Prostate gland (tissue), 2 donors: Measurements from ENCODE around the gene TICAM1.

Experiments
- POLR2A ChIP-seq: fragments of 450-650 bp; IDR thresholded peaks from one replicate; pipeline ENCODE4 v1.6.1; 2016; ENCODE audit warnings: antibody characterized with exemption, mild to moderate bottlenecking
- POLR2AphosphoS5 ChIP-seq: sonication (generic); formaldehyde crosslinking; IDR thresholded peaks from one replicate; pipeline ENCODE4 v1.6.1; 2017; ENCODE audit warnings: antibody characterized with exemption
- TF ChIP-seq, protein P1 (sequence below), 4 experiments: fragments of 200-600 bp in 2 of 4; fragments of 450-650 bp in 2 of 4; sonication (generic) in 2 of 4; IDR thresholded peaks; 1 replicate in 3 of 4; 2 replicates in 1 of 4; pipeline ENCODE4 v1.5.1; 2016 to 2019; ENCODE audit warnings: antibody characterized with exemption in 4 of 4, mild to moderate bottlenecking in 2 of 4, moderate library complexity in 2 of 4

DNA sequence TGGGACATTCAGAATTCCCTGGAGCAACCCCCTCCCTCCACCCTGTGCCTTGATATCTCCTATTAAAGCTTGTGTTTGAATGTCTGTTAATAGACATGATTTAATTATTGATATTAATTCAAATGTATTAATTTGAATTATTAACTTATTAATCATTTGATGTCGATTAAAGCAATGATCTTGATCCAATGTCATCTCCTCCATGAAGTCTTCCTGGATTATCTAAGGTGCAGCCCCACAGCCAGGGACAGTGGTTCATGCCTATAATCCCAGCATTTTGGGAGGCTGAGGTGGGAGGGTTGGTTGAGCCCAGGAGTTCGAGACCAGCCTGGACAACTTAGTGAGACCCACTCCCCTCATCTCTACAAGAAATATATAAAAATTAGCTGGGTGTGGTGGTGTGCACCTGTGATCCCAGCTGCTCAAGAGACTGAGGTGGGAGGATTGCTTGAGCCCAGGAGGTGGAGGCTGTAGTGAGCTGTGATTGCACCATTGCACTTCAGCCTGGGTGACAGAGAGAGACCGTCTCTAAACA lies 30.4 kb downstream of the TICAM1 start:
- TF ChIP-seq, protein P1, sequence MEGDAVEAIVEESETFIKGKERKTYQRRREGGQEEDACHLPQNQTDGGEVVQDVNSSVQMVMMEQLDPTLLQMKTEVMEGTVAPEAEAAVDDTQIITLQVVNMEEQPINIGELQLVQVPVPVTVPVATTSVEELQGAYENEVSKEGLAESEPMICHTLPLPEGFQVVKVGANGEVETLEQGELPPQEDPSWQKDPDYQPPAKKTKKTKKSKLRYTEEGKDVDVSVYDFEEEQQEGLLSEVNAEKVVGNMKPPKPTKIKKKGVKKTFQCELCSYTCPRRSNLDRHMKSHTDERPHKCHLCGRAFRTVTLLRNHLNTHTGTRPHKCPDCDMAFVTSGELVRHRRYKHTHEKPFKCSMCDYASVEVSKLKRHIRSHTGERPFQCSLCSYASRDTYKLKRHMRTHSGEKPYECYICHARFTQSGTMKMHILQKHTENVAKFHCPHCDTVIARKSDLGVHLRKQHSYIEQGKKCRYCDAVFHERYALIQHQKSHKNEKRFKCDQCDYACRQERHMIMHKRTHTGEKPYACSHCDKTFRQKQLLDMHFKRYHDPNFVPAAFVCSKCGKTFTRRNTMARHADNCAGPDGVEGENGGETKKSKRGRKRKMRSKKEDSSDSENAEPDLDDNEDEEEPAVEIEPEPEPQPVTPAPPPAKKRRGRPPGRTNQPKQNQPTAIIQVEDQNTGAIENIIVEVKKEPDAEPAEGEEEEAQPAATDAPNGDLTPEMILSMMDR (IDR thresholded peaks at IDR 0.05), result no peak
- TF ChIP-seq POLR2A (no peak), POLR2AphosphoS5 (no peak)
